Measurements from ENCODE around the gene SOX21. TPM values are rescaled to one million over a fixed set of nuclear protein-coding genes. Genes with fewer than 3 reads are reported as not detected.

The SOX21 gene
- total RNA-seq, 2 donors from 2014 or later = 0.10 TPM; not detected in 1

Other genes with a start within 250 kb of the SOX21 start
- gene DCT, start 232.9 kb downstream of the SOX21 start, total RNA-seq = under 1 TPM; 0.19 to 0.32 TPM
- gene TGDS, start 116.4 kb downstream of the SOX21 start, total RNA-seq = 1 to 10 TPM; 7.4 to 7.6 TPM
- gene GPR180, start 110.7 kb downstream of the SOX21 start, total RNA-seq = 1 to 10 TPM; 5.4 to 6.5 TPM

Measured in posterior vena cava (tissue), 2 donors.